Activated CD8-positive, alpha-beta memory T cell treated with anti-CD3 and anti-CD28 coated beads, Interleukin-2, amount 50 U/mL, for 1 hour (primary cell): Measurements from ENCODE around the gene FUT8.

ENCODE experiments used
- DNase-seq: peaks from one replicate; pipeline ENCODE4 v3.0.0-alpha.2; 2020; ENCODE audit errors: extremely low read depth

The FUT8 gene

DNA sequence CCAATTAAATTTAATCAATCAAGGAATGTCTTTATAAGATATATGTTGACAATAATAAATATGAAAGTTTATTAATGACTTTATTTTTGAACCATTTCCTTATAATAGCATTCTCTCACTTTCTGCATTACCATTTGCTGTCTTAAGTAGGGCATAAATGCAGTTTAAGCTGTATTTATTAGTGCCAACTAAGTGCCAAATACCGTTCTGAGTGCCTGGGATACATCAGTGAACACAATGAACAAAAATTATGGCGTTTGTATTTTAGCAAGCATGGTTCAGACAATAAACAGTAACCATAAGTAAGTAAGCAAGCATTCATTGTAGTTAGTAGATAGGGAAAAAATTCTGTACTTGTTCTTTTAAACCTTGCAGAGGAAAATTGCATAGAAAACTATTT is 145.8 kb downstream of the FUT8 start:
- no peak for DNase-seq

DNA sequence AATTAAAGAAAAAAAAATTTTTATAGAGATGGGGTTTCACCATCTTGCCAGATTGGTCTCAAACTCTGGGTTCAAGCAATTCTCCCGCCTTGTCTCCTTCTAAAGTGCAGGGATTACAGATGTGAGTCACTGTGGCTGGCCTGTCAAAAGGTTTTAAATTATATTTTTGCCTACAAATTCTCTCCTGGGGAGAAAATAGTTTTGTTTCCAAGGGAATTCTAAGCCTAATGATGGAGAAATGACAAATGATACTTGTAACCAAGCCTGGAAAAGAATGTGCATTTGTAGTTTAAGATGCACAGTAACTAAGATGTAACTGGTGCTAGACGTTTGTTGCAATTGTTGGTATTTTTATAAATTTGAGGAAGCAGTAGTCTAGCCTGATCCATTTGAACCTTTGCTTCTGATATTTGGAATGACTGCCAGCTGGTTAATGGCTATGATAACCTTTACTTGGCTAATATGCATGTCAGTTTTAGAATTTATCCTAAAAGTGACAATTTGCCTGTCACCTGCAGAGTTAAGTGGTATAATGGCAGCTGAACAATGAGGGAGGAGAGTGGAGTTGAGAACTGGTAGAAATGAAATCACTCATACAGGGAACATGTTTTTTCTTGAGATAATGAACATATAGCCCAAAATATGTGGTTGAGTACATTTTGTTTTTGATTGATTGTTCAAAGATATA is 148.0 kb downstream of the FUT8 start:
- no peak for DNase-seq

DNA sequence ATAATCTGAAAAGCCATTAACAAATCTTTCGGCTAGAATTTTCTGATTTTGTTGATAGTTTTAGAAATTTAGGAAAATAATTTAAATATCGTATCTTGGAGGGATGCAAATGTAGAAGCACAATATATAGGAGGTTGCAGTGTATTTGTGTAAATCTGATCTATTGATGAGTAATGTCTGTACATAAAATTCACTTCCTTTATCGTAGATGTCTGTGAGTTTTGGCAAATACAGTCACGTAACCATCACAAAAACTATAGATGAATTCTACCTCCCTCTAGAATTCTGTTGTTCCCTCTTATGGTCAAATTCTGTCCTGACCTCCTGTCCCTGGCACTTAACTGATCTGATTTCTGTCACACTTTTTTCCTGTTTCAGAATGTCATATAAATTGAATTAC is 151.8 kb downstream of the FUT8 start:
- no peak for DNase-seq

DNA sequence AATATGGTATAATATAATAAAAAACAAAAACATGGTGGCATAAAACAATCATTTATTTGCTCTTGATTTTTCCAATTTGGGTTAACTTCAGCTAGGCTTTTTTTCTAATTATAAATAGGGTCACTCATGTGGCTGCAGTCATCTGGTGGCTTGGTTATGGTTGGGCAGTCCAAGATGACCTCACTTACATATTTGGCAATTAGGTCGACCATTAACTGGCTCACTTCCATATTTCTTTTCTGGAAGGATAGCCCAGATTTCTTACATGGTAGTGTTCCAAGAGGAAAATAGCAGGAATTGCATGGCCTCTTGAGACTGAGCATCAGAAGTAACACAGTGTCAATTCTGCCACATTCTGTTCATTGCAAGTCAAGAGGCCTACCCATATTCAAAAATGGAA is 153.4 kb downstream of the FUT8 start:
- DNase-seq: no peak

DNA sequence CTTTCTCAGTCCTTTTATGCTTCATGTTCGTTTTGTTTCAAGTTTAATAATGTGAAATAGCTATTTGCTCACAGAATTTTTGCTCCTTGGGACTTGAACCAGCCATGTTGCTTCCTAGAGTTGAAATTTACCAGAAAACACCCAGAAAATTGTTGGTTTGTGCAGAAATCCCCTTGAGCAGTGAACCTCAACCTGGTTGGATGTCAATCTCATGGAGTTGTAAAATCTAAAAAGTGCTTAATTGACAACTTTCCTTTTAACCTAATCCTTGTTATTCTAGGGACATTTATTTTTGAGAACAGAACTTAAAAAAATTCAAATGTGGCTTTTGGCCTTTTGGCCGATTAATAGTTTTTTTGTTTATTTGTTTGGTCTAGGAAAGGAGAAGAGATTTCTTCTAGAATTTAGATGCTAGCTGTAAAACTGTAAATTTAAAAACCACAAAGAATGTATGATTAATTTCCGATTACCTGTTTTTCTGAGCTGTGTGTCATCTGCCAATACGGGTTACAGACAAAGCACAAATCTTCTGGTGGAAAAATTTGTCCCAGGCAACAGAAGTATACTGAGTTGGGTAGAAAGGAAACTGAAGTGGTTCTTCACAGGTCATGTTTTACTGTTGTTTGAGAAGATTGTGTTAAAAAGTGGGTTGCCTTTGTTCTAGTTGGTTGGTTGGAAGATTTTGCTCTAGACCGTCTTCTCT is 154.4 kb downstream of the FUT8 start:
- DNase-seq: no peak

DNA sequence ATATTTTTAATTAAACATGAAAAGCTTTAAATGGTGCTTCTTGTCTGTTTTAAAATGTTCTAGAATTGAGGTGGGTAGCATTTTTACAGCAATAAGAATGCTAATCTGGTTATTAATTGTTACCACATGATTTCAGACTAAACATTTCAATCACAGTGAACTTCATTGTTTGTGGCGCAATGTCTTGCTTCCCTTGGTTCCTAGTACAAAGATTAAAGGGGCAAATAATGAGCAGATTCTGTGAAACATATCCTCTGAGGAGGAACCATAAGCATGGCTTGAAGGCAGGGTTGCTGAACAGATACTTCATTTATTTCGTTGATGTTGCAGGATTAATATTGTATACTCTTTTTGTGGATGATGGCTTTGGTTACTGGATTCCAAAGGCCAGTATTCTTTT is 162.1 kb downstream of the FUT8 start:
- no peak for DNase-seq

DNA sequence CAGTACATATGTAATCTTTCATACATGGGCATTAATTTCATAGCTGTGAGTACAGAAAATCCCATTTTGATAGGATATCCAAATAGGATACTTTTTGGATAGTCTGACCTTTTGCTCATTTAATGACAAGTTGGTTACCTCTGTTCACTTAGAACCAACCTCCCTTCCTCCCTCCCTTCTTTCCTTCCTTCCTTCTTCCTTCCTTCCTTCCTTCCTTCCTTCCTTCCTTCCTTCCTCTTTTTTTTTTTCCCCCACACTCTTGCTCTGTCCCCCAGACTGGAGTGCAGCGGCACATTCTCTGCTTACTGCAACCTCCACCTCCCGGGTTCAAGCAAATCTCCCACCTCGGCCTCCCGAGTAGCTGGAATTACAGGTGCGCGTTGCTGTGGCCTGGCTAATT is 162.9 kb downstream of the FUT8 start:
- DNase-seq: no peak

DNA sequence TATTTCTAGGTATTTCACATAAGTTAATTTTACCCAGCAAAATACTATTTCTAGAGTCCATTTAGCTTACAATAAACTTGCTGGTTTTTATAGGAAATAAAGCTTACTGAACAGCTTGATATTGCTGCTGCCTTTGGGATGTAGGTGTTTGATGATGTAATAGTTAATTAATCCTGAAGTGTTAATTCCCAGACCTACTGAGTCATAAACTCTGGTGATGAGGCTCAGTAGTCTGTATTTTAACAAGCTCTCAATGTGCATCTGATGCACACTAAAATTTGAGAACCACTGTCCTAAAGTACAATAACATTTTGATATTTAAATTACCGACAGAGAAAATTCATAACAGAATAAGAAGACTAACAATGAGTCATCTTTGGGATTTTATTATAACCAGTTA is 168.4 kb downstream of the FUT8 start:
- DNase-seq: no peak

DNA sequence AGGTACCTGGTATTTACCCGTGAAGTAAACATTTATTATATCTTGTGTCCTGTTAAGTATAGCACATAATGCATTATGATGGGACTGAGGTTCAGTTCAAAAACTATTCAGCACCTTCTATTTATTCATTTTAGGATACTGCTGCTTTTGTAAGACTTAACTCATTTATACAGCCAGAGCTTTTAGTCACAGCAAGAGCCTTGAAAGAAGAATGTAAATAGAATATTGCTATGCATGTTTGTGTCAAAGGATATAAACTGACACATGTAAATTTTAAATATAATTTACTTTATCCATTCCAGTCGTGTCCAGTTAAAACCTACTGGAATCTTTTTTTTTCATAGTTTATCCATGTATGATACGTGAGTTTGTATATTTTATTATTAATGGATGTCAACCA is 168.8 kb downstream of the FUT8 start:
- no peak for DNase-seq

DNA sequence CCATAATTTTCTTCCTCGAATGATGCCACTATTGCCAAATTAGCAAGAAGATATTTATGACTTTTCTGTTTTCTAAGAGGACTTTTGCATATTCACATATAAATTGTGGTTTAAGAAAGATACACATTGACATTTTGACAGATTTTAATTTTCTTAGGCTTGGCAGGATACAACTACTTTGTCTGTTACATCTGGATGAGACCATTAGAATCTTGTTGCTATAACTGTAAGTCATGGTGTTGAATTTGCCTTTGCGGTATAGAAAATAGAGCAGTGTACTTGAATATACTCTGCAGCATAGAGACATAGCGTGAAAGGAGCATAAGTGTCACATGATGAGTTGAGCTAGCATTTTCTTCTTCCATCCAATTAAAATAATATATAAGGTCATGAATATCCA is 169.3 kb downstream of the FUT8 start:
- DNase-seq: no peak

DNA sequence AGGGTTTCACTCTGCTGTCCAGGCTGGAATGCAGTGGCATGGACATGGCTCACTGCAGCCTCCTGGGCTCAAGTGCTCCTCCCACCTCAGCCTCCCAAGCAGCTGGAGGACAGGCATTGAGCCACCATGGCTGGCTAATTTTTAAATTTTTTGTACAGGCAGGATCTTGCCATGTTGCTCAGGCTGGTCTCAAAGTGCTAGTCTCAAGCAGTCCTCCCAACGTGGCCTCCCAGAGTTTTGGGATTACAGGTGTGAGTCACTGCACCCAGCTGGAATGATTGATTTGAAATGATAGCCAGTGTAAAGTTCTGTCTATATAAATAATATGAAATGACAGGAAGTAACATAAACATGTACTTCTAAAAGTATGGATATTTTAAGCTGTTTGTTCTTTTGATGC is 172.7 kb downstream of the FUT8 start:
- DNase-seq: no peak

DNA sequence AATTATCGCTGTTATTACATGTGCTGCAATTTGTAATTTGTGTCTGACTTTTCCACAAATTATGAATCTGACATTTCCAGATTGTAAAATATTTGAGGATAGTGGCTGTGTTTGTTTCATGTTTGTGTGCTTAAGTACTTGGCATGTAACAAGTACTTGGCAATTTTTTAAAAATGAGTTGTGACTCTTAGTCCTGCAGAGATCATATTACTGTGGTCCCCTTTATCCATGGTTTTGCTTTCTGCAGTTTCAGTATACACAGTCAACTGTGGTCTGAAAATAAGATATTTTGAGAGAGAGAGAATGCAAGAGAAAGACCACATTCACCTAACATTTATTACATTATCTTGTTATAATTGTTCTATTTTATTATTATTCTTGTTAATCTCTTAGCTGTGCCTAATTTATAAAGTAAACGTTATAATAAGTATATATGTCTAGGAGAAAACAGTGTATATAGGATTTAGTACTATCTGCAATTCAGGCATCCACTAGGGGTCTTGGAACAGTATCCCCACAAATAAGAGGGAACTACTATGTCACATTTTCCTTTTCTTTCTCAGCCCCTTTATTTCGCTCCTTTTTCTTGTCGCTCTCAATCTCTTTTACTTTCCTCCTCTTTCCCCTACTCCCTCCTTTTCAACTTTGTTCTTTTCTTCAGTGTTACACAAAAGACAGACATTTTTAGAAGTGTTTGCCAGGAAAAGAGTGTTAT is 176.1 kb downstream of the FUT8 start:
- no peak for DNase-seq

DNA sequence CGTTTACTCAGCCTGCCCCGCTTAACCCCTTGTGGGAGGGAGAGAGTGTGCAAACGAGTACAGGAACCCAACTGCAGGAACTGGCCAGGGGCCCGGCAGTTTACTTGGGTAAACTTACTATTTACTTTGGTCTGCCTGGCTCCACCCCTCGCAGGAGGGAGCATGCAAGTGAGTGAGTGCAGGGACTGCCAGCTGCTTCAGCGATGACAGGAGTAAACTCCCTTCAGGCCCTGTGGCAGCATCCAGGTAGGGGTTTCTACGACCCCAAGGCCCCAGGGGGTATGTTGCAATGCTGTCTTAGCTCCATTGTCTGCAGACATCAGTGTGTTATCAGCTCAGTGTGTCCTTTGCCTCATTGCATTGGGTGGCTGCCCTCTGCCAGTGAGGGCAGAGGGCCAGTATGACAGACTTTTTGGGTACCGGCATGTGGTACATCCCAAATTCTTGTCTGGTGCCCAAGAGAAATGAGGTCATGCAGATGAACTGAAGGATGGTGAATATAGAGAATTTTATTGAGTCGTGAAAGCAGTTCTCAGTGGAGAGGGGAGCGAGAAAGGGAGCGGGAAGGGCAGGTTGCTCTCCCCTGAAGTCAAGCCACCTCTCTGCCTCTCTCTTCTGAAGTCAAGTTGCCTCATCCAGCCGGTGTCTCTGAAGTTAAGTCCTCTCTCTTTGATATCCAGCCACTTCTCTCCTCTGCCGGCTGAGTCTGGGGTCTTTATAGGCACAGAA is 181.8 kb downstream of the FUT8 start:
- DNase-seq: no peak

DNA sequence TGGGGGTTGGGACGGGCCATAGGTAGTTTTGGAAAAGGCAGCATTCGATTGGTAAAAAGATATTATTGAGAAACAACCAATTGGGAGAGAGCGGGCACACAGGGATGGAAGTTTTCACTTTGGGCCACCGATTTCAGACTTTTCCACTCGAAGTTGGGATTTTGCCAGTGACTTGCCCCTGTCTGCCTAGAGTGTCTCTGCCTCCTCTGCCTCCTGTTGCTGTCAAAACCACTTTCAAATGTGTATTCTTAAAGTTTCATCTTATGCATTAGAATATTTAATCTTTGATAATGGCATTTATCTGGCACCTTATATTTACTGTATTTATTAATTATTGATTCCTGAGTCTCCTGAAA is 182.3 kb downstream of the FUT8 start:
- no peak for DNase-seq

DNA sequence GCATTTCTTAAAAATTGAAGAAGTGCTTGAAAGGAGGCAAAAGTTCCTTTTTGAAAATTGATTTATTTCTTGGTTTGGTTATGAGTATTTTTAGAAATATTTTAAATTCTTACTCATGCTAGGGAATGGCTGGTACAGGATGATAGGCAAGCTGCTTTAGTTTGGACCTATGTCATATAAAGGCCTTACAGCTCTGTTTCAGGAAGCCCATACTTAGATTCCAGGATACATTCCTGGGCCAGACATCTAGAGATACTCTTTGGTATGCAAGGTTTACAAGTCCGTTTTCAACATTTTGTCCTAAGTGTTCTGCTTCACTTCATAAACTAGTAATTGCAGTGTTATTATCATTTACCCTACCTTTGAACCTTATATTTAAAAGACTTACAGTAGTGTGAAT is 186.8 kb downstream of the FUT8 start:
- DNase-seq: no peak

DNA sequence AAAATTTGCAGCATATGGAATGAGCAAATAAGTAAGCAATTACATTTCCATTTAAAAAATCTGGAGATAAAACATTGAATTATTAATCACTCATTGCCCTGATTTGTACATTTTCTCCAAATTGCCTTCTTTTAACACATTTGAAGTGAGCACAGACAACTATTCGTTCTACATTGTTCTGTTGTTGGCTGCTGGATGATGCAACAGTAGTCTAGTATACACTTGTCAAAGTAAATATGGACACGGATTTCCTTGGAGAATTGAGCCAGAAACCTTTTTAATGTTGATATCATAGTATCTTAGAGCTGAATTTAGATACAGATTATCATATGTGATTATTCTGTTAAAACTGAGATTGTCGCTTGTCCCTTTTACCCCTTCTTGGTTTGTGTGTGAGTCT is 188.2 kb downstream of the FUT8 start:
- DNase-seq: no peak

DNA sequence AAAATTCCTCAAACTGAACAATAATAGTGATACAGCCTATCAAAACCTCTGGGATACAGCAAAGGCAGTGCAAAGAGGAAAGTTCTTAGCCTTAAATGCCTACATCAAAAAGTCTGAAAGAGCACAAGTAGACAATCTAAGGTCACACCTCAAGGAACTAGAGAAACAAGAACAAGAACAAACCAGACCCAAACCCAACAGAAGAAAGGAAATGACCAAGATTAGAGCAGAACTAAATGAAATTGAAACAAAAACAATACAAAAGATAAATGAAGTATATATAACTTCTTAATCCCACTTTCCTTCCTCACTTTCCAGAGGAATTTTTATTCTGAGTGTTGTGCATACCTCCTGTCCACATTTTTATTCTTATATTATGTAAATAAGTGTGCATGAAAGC is 192.0 kb downstream of the FUT8 start:
- no peak for DNase-seq

DNA sequence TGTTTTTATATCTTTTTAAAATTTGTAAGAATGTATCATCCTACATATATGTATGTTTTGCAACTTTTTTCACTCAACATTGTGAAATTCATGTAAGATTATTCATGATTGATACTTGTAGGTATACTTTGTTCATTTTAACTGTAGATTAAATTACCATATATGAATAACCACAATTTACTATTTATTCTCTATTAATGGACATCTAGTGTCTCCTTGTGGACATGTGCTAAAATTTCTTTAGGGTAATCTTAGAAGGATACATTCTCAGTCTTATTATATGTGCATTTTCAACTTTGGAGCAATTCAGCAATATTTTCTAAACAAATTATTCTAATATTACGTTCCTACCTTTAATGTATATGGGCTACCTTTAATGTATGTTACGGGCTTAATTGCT is 192.4 kb downstream of the FUT8 start:
- no peak for DNase-seq

DNA sequence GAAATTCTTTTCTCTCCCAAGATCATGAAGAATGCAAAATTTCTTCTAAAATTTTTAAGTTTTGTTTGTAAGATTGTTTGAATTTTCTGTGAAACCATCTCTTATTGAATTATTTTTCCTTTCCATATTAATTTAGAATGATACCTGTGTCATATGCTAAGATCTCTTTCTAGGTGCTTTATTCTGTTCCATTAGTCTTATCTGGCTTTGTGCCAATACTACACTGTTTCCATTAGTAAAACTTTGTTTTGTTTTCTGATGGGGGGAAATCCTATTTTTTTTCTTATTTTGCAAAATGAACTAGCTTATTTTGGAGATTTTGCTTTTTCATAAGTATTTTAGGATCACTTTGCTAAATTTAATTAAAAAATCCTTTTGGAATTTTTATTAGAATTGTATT is 193.9 kb downstream of the FUT8 start:
- DNase-seq: no peak

DNA sequence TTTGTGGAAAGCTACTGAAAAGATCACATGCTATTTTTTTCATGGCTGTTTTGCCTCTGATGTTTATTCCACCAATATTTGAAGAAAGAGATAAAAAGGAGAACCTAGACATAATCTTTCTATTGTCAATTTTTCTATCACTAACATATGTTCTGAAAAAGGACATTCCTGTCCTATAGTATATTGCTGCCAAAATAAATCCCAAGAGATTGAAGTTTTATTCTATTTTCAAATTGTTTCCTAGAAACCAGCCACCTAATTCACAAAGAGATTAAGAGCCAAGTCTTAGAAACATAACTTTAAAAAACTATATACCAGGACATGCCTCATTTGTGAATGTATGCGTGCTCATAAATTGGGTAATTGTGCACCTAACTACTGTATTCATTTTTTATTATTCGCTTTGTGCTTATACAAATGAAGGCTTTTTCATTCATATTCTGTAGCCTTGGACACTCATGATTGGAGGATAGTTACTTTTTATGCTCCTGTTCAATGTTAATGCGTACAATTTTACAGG is 200.7 kb downstream of the FUT8 start:
- no peak for DNase-seq

DNA sequence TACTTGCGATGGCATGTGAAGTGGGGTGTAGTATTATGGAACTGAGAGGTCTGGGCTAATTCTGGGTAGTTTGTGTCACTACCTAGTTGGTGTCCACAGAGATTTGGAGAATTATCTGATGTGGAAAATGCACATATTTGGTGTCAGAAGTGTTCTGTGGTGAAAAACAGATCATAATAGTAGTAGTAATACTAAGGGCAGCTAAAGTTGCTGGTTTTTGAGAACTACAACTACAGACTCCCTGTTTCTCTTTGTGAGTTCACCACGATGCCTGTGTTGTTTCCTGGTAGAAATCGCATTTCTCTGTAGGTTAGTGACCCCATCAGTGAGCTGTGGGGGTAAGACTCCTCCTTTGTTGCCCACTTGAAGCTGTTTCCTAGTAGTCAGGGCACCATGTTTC is 206.5 kb downstream of the FUT8 start:
- no peak for DNase-seq

DNA sequence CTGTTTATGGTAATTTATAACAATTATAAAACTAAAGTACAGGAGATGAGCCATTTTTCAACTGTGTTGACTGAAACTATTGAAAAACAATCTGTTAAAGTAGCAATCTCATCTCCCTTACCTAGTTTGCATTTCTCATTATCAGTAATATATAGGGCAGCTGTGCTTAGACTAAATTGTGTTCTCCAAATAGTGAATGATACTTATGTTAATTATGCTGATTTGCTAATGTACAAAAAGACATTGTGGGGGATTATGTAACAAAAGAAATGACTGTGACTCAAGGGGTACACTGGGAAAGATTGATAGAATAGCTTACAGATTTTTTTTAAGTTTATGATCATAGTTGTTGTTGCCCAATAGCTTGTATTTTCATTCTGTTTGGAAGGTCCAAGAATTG is 207.7 kb downstream of the FUT8 start:
- DNase-seq: no peak
